ENCODE results near the gene HIC1. TPM values are rescaled to one million over a fixed set of nuclear protein-coding genes. Genes with fewer than 3 reads are reported as not detected.

The HIC1 gene
- total and polyA plus RNA-seq, 9 of the 15 experiments (the other 6 are each of a cell fraction or from before 2014, with no cell fraction given) = 0.01 to 2.5 (median 0.18) TPM

- TF ChIP-seq MAZ (CRISPR knock-in tag; conservative IDR thresholded peaks at IDR 0.05 in 1 of 2, IDR thresholded peaks at IDR 0.05 in 1 of 2) (peak; percentile 96 to 99), TCF3 (CRISPR knock-in tag; IDR thresholded peaks at IDR 0.05) (no peak), JUNB (CRISPR knock-in tag; conservative IDR thresholded peaks at IDR 0.05) (no peak), TEAD4 (IDR thresholded peaks at IDR 0.05; ENCODE audit: low read length) (no peak), TEAD4 (CRISPR knock-in tag; IDR thresholded peaks at IDR 0.05; ENCODE audit: borderline replicate concordance) (no peak), GMEB1 (CRISPR knock-in tag; IDR thresholded peaks at IDR 0.05) (peak; percentile 82), XRCC3 (IDR thresholded peaks at IDR 0.05) (no peak), ZNF165 (CRISPR knock-in tag; IDR thresholded peaks at IDR 0.05; ENCODE audit: borderline replicate concordance) (no peak), RBM14 (IDR thresholded peaks at IDR 0.05; ENCODE audit: borderline replicate concordance, insufficient read depth, low read depth, low read length) (no peak), KHSRP (IDR thresholded peaks at IDR 0.05) (no peak), FOXA1 (IDR thresholded peaks at IDR 0.05; ENCODE audit: borderline replicate concordance) (no peak), HDAC2 (IDR thresholded peaks at IDR 0.05) (peak; percentile 81), U2AF2 (optimal IDR thresholded peaks at IDR 0.05; ENCODE audit: low read depth, low read length) (no peak), POLR2G (IDR thresholded peaks at IDR 0.05; ENCODE audit: low read depth, low read length) (peak; percentile 92), NFXL1 (CRISPR knock-in tag; IDR thresholded peaks at IDR 0.05) (no peak), FOXK1 (CRISPR knock-in tag; IDR thresholded peaks at IDR 0.05; ENCODE audit: borderline replicate concordance) (no peak), CAMTA2 (CRISPR knock-in tag; conservative IDR thresholded peaks at IDR 0.05) (no peak), ZSCAN32 (CRISPR knock-in tag; IDR thresholded peaks at IDR 0.05) (no peak), MTA3 (IDR thresholded peaks at IDR 0.05; ENCODE audit: borderline replicate concordance) (peak; percentile 39; the same call in 1 of the 2 replicates), ZNF12 (CRISPR knock-in tag; IDR thresholded peaks at IDR 0.05) (no peak), TEAD2 (tag; IDR thresholded peaks at IDR 0.05) (no peak), POLR2B (IDR thresholded peaks at IDR 0.05; ENCODE audit: low read depth, partially characterized antibody) (peak; percentile 20), HDAC3 (IDR thresholded peaks at IDR 0.05; ENCODE audit: borderline replicate concordance, partially characterized antibody) (no peak), THRAP3 (IDR thresholded peaks at IDR 0.05; ENCODE audit: borderline replicate concordance) (no peak), ZNF561 (CRISPR knock-in tag; conservative IDR thresholded peaks at IDR 0.05) (no peak), DPF2 (IDR thresholded peaks at IDR 0.05) (no peak), HDGF (IDR thresholded peaks at IDR 0.05) (no peak)
- TF ChIP-seq, protein P1, sequence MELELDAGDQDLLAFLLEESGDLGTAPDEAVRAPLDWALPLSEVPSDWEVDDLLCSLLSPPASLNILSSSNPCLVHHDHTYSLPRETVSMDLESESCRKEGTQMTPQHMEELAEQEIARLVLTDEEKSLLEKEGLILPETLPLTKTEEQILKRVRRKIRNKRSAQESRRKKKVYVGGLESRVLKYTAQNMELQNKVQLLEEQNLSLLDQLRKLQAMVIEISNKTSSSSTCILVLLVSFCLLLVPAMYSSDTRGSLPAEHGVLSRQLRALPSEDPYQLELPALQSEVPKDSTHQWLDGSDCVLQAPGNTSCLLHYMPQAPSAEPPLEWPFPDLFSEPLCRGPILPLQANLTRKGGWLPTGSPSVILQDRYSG (tag; conservative IDR thresholded peaks at IDR 0.05; ENCODE audit: low read depth) = no peak
Measured at GRCh38 chr17:2029911-2030778, 24.8 kb upstream of the HIC1 start, which contains the start of gene DPH1 (continued).

Measured in K562 (cell line).